GM18867 (cell line): ENCODE data around the gene SHISA4.
"Not testable (repeated sequence)": the region's sequence is repeated elsewhere in the genome, so short reads cannot be mapped to it uniquely, and the experiment has no call there.

Experiments
- ATAC-seq: cut with Tn5 transposase; IDR thresholded peaks from one replicate; pipeline ENCODE4 v1.9.1; 2021; ENCODE audit warnings: mild to moderate bottlenecking, moderate library complexity; ENCODE audit not compliant: unreplicated experiment

SHISA4 gene

GRCh38 chr1:201888282-201889089, at the start of gene SHISA4:
SHISA4 (plus strand) TSS chr1:201888898; CDS start chr1:201888995, 97 bp downstream.
- ATAC-seq, result no peak

- ATAC-seq, result not testable (repeated sequence)
Measured at GRCh38 chr1:201839089-201839488, 49.6 kb upstream of the SHISA4 start.

GRCh38 chr1:201840055-201840454, 48.6 kb upstream of the SHISA4 start:
- ATAC-seq, result no peak

- ATAC-seq, result no peak
Measured at GRCh38 chr1:201840490-201840889, 48.2 kb upstream of the SHISA4 start.

- no peak for ATAC-seq
Measured at GRCh38 chr1:201841265-201841912, 47.3 kb upstream of the SHISA4 start.

GRCh38 chr1:201842472-201843027, 46.1 kb upstream of the SHISA4 start:
- no peak for ATAC-seq

- ATAC-seq, result no peak
Measured at GRCh38 chr1:201845331-201846083, 43.2 kb upstream of the SHISA4 start.

GRCh38 chr1:201847150-201847549, 41.5 kb upstream of the SHISA4 start:
- no peak for ATAC-seq

- ATAC-seq, result no peak
Measured at GRCh38 chr1:201848230-201848629, 40.5 kb upstream of the SHISA4 start.

- no peak for ATAC-seq
Measured at GRCh38 chr1:201849372-201850052, 39.2 kb upstream of the SHISA4 start.

- ATAC-seq, result no peak
Measured at GRCh38 chr1:201850053-201850397, 38.7 kb upstream of the SHISA4 start.

GRCh38 chr1:201851949-201852348, 36.7 kb upstream of the SHISA4 start:
- no peak for ATAC-seq

GRCh38 chr1:201856722-201857121, 32.0 kb upstream of the SHISA4 start:
- ATAC-seq, result not testable (repeated sequence)

GRCh38 chr1:201859424-201859823, 29.3 kb upstream of the SHISA4 start:
- ATAC-seq, result no peak

- ATAC-seq, result no peak
Measured at GRCh38 chr1:201861448-201861847, 27.2 kb upstream of the SHISA4 start.

- no peak for ATAC-seq
Measured at GRCh38 chr1:201870397-201870796, 18.3 kb upstream of the SHISA4 start.

GRCh38 chr1:201874672-201875071, 14.0 kb upstream of the SHISA4 start:
- no peak for ATAC-seq

- no peak for ATAC-seq
Measured at GRCh38 chr1:201876148-201876818, 12.4 kb upstream of the SHISA4 start.

- peak; percentile 41 for ATAC-seq
Measured at GRCh38 chr1:201877877-201878401, 10.8 kb upstream of the SHISA4 start.
